ENCODE data around the gene SMG6. TPM values are rescaled to one million over a fixed set of nuclear protein-coding genes. Genes with fewer than 3 reads are reported as not detected.

SMG6 gene
- total RNA-seq, 1 donor from 2014 or later: 28.8 TPM

DNA sequence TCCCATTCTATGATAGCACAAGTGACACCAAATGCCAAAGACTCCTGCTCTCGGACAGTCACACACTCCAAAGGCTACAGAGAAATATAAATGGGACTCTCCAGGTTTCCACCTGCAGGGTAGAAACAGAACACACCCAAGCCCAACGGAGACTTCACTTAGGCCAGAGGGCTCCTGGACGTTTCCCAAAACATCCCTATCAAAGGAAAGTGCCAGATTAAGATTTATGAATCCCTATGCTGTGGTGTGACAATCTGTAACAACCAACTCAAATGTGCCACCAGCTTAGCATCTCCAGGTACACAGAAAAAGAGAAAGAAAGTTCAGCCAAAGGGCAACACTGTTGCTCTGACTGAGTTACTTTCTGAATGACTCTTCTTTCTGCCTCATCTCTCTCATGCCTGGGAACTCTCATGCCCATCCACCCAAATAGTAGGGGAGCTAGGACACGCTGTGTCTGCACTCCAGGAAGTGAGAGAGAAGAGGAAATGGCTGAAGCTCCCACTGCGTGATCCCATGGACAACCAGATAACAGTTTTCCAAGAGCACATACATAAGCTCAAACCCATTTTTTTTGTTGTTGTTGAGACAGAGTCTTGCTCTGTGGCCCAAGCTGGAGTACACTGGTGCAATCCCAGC is 49.7 kb downstream of the SMG6 start:
- DNase-seq: no peak
- TF ChIP-seq, protein P1, sequence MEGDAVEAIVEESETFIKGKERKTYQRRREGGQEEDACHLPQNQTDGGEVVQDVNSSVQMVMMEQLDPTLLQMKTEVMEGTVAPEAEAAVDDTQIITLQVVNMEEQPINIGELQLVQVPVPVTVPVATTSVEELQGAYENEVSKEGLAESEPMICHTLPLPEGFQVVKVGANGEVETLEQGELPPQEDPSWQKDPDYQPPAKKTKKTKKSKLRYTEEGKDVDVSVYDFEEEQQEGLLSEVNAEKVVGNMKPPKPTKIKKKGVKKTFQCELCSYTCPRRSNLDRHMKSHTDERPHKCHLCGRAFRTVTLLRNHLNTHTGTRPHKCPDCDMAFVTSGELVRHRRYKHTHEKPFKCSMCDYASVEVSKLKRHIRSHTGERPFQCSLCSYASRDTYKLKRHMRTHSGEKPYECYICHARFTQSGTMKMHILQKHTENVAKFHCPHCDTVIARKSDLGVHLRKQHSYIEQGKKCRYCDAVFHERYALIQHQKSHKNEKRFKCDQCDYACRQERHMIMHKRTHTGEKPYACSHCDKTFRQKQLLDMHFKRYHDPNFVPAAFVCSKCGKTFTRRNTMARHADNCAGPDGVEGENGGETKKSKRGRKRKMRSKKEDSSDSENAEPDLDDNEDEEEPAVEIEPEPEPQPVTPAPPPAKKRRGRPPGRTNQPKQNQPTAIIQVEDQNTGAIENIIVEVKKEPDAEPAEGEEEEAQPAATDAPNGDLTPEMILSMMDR (IDR thresholded peaks at IDR 0.05): no peak
- no peak for ATAC-seq
- no peaks in the 10 kb centered on the region for H3K27me3 ChIP-seq
- H3K27ac ChIP-seq: no peak overlapping the region
- peaks cover 15% of the 10 kb centered on the region for H3K36me3 ChIP-seq
- no peak overlapping the region for H3K4me3 ChIP-seq
- H3K4me1 ChIP-seq: no peaks in the 10 kb centered on the region
- intact Hi-C loops (cut with DNase I): no loop called here
- no peaks in the 10 kb centered on the region for H3K9me3 ChIP-seq

GRCh38 chr17:2253362-2253761 is 50.2 kb downstream of the SMG6 start:
- intact Hi-C loops (cut with DNase I): no loop called here
- Histone ChIP-seq H3K9me3 (no peaks in the 10 kb centered on the region), H3K36me3 (peaks cover 15% of the 10 kb centered on the region), H3K27me3 (no peaks in the 10 kb centered on the region), H3K4me3 (no peak overlapping the region), H3K4me1 (no peaks in the 10 kb centered on the region), H3K27ac (no peak overlapping the region)
- TF ChIP-seq, protein P1 (IDR thresholded peaks at IDR 0.05): no peak
- DNase-seq (no peak), ATAC-seq (no peak)

DNA sequence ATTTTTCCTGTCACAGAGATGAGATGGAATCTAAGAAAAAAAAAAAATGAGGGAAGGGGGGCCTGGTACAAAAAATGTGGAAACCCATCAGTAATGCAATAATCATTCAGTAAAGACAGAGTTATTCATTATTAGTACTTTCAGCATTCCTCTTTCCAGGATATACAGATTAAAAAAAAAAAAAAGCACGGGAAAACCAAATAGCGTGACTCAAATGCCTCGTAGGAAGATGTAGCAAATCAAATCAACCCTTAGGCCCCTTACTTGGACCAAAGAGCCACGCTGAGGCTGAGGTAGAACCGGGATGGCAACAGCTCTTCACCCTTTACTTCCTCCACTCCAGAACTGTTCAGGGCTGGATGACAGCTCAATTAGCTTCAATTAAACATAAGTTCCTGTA is 52.5 kb downstream of the SMG6 start:
- intact Hi-C loops (cut with DNase I): no loop called here

GRCh38 chr17:2250140-2251095 is 53.2 kb downstream of the SMG6 start:
- ATAC-seq: no peak
- intact Hi-C loops (cut with DNase I): no loop called here
- DNase-seq: no peak
- Histone ChIP-seq H3K9me3 (no peaks in the 10 kb centered on the region), H3K27me3 (no peaks in the 10 kb centered on the region), H3K27ac (no peak overlapping the region), H3K4me1 (no peaks in the 10 kb centered on the region), H3K4me3 (no peak overlapping the region), H3K36me3 (peaks cover 20% of the 10 kb centered on the region)
- TF ChIP-seq, protein P1 (IDR thresholded peaks at IDR 0.05): no peak

More for the DNA sequence above, 52.5 kb downstream of the SMG6 start:
- H3K4me3 ChIP-seq: no peak overlapping the region
- ATAC-seq (no peak), DNase-seq (no peak)
- no peaks in the 10 kb centered on the region for H3K27me3 ChIP-seq
- TF ChIP-seq, protein P1 (IDR thresholded peaks at IDR 0.05): no peak
- H3K4me1 ChIP-seq: no peaks in the 10 kb centered on the region
- H3K27ac ChIP-seq: no peak overlapping the region
- H3K36me3 ChIP-seq: peaks cover 20% of the 10 kb centered on the region
- no peaks in the 10 kb centered on the region for H3K9me3 ChIP-seq

DNA sequence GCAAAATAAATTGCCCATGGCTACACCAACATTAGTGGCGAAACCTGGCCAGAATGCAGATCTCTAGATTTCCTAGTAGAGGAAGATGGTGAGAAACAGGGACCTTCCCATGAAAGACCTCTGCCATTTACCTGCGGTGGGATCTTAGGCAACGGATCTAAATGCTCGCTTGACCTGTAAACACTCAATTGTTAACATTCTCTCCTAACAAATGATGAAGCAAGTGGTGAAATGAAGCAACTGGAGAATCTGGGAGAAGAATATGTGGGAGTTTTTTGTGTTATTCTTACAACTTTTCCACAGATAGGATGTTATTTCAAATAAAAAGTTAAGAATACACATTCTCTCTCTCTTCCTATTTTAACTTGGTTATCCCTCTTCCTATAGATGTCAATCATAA is 56.6 kb downstream of the SMG6 start:
- Histone ChIP-seq H3K9me3 (no peaks in the 10 kb centered on the region), H3K4me1 (peaks cover 3% of the 10 kb centered on the region), H3K4me3 (no peak overlapping the region), H3K27me3 (no peaks in the 10 kb centered on the region), H3K36me3 (peaks cover 30% of the 10 kb centered on the region), H3K27ac (no peak overlapping the region)
- DNase-seq: no peak
- TF ChIP-seq, protein P1 (IDR thresholded peaks at IDR 0.05): no peak
- no peak for ATAC-seq
- intact Hi-C loops (cut with DNase I): no loop called here
